ENCODE data around the gene CANT1.

CANT1 gene

DNA sequence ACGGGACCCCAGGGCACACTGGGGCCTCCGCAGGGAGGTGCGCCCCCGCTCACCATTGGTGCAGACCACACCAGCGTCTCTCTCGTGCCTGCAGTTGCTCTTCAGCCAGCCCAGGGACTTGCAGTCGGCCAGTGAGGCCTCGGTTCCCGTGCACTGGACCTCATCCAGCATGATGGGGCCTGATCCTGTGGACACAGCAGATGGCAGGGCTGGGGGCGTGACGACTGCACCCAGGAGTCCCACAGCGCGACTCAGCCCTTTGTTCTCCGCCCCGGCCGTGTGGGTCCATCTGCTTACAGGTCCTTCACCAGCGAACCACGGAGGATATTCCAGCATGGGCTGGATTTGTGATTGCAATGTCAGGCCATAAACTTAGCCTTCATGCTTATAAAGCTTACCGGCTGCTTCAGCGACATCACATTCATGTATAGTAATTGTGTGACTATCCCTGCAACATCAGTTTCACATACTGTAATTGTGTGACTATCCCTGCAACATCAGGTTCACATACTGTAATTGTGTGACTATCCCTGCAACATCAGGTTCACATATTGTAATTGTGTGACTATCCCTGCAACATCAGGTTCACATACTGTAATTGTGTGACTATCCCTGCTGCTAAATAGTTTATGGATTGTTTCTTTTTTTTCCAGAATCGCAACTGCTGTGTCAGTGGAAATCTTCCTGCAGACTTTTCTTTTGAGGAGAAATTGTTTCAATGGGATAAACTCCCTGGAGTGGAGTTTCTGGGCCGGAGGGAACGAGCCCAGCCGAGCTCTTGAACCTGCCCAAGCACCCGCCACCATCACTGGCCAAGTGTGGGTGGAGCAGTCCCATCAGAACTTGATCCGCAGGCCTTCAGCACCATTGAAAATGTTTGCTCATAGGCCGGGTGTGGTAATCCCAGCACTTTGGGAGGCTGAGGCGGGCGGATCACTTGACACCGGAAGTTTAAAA is 34.7 kb downstream of the CANT1 start:
- peaks cover 9 to 61% of the 10 kb centered on the region in 2 donors for H3K4me1 ChIP-seq (ENCODE audit: control insufficient read depth in 1 of 2, insufficient read depth in 2 of 2, low read length in 2 of 2)
- H3K36me3 ChIP-seq (ENCODE audit: control insufficient read depth in 1 of 2, insufficient read depth in 2 of 2, low read length in 2 of 2): no peaks in the 10 kb centered on the region
- H3K4me3 ChIP-seq (ENCODE audit: low read depth in 1 of 2, low read length in 2 of 2): peak overlapping the region in 1 of 2 donors; percentile 23

GRCh38 chr17:78973792-78974520 is 35.6 kb downstream of the CANT1 start:
- Histone ChIP-seq H3K36me3 (ENCODE audit: control insufficient read depth in 1 of 2, insufficient read depth in 2 of 2, low read length in 2 of 2) (peaks cover 2% of the 10 kb centered on the region in 2 donors), H3K27me3 (ENCODE audit: low read depth, low read length) (no peaks in the 10 kb centered on the region), H3K9me3 (ENCODE audit: control insufficient read depth in 1 of 2, low read length in 2 of 2) (no peaks in the 10 kb centered on the region), H3K4me1 (ENCODE audit: control insufficient read depth in 1 of 2, insufficient read depth in 2 of 2, low read length in 2 of 2) (peaks cover 9 to 55% of the 10 kb centered on the region in 2 donors), H3K4me3 (ENCODE audit: low read depth in 1 of 2, low read length in 2 of 2) (no peak overlapping the region), H3K27ac (ENCODE audit: low read length) (no peak overlapping the region)

More for the DNA sequence above, 34.7 kb downstream of the CANT1 start:
- Histone ChIP-seq H3K9me3 (ENCODE audit: control insufficient read depth in 1 of 2, low read length in 2 of 2) (no peaks in the 10 kb centered on the region), H3K27me3 (ENCODE audit: low read depth, low read length) (no peaks in the 10 kb centered on the region), H3K27ac (ENCODE audit: low read length) (no peak overlapping the region)

DNA sequence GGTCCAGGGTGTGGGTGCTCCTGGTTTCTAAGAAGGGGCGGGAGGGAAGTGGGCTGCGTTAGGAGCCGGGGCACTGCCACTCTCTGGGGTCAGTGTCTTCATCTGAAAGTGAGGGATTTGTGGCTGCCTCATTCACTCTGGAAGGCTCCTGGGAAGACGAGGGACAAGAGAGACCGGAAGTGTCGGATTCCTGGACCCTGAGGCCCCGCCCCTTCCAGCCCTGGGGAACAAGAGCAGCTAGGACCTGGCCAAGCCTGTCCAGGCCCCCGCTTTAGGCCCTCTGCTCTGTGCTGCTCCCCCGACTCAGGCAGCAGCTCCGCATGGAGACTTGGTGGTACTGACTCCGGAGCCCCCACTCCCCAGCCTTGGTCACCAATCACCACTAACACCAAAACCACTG is 36.4 kb downstream of the CANT1 start:
- H3K4me1 ChIP-seq (ENCODE audit: control insufficient read depth in 1 of 2, insufficient read depth in 2 of 2, low read length in 2 of 2): peaks cover 9 to 47% of the 10 kb centered on the region in 2 donors
- H3K36me3 ChIP-seq (ENCODE audit: control insufficient read depth in 1 of 2, insufficient read depth in 2 of 2, low read length in 2 of 2): peaks cover 4 to 5% of the 10 kb centered on the region in 2 donors
- H3K9me3 ChIP-seq (ENCODE audit: control insufficient read depth in 1 of 2, low read length in 2 of 2): no peaks in the 10 kb centered on the region
- H3K27ac ChIP-seq (ENCODE audit: low read length): no peak overlapping the region
- no peak overlapping the region for H3K4me3 ChIP-seq (ENCODE audit: low read depth in 1 of 2, low read length in 2 of 2)
- H3K27me3 ChIP-seq (ENCODE audit: low read depth, low read length): no peaks in the 10 kb centered on the region

GRCh38 chr17:78972507-78973105 is 37.0 kb downstream of the CANT1 start:
- Histone ChIP-seq H3K4me3 (ENCODE audit: low read depth in 1 of 2, low read length in 2 of 2) (no peak overlapping the region), H3K9me3 (ENCODE audit: control insufficient read depth in 1 of 2, low read length in 2 of 2) (no peaks in the 10 kb centered on the region), H3K27ac (ENCODE audit: low read length) (no peak overlapping the region), H3K27me3 (ENCODE audit: low read depth, low read length) (no peaks in the 10 kb centered on the region), H3K4me1 (ENCODE audit: control insufficient read depth in 1 of 2, insufficient read depth in 2 of 2, low read length in 2 of 2) (peaks cover 9 to 41% of the 10 kb centered on the region in 2 donors), H3K36me3 (ENCODE audit: control insufficient read depth in 1 of 2, insufficient read depth in 2 of 2, low read length in 2 of 2) (peaks cover 4 to 5% of the 10 kb centered on the region in 2 donors)

GRCh38 chr17:78971756-78972506 is 37.6 kb downstream of the CANT1 start:
- peaks cover 4 to 5% of the 10 kb centered on the region in 2 donors for H3K36me3 ChIP-seq (ENCODE audit: control insufficient read depth in 1 of 2, insufficient read depth in 2 of 2, low read length in 2 of 2)
- H3K27me3 ChIP-seq (ENCODE audit: low read depth, low read length): no peaks in the 10 kb centered on the region
- no peak overlapping the region for H3K4me3 ChIP-seq (ENCODE audit: low read depth in 1 of 2, low read length in 2 of 2)
- no peaks in the 10 kb centered on the region for H3K9me3 ChIP-seq (ENCODE audit: control insufficient read depth in 1 of 2, low read length in 2 of 2)
- no peak overlapping the region for H3K27ac ChIP-seq (ENCODE audit: low read length)
- peaks cover 6 to 35% of the 10 kb centered on the region in 2 donors for H3K4me1 ChIP-seq (ENCODE audit: control insufficient read depth in 1 of 2, insufficient read depth in 2 of 2, low read length in 2 of 2)

DNA sequence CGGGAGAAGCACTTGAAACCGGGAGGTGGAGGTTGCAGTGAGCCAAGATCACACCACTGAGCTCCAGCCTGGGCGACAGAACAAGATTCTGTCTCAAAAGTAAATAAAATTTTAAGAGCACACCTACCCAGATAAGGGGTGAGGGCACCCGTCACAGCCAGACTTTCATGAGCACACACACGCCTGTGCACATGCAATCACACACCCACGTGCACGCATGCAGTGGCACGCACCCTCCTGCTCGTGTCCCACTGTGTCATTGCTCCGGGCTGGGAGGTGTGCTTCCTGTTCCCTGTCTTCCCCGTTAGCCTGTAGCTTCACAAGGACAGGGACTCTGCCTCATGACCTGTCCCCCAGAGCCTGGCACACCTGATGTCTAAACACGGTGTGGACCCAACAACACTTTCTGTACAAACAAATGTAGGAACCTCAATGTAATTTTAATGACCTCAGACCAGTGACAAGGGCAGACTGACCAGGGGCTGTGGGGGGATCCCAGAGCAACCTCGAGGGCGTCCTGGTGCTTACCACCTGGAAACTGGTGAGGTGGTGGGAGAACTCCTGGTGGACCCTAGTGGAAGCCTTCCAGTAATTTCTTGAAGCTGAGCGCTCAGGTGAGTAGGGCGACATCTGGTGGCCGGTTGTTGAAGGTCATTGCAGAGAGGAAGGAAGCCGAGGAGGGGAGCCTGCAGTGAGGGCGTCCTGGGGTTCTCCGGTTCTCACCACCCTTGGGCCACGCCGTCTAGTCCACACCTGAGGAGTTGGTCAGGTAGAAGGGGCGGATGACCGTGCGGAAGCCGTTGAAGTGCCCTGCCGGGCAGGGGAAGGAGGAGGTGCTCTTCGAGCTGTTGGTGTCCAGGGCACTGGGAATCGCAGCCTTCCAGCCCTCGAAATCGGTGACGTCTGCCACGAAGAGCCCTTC is 38.5 kb downstream of the CANT1 start:
- peaks cover 5 to 26% of the 10 kb centered on the region in 2 donors for H3K4me1 ChIP-seq (ENCODE audit: control insufficient read depth in 1 of 2, insufficient read depth in 2 of 2, low read length in 2 of 2)
- no peak overlapping the region for H3K27ac ChIP-seq (ENCODE audit: low read length)
- no peak overlapping the region for H3K4me3 ChIP-seq (ENCODE audit: low read depth in 1 of 2, low read length in 2 of 2)
- H3K9me3 ChIP-seq (ENCODE audit: control insufficient read depth in 1 of 2, low read length in 2 of 2): no peaks in the 10 kb centered on the region
- peaks cover 4 to 5% of the 10 kb centered on the region in 2 donors for H3K36me3 ChIP-seq (ENCODE audit: control insufficient read depth in 1 of 2, insufficient read depth in 2 of 2, low read length in 2 of 2)
- no peaks in the 10 kb centered on the region for H3K27me3 ChIP-seq (ENCODE audit: low read depth, low read length)

DNA sequence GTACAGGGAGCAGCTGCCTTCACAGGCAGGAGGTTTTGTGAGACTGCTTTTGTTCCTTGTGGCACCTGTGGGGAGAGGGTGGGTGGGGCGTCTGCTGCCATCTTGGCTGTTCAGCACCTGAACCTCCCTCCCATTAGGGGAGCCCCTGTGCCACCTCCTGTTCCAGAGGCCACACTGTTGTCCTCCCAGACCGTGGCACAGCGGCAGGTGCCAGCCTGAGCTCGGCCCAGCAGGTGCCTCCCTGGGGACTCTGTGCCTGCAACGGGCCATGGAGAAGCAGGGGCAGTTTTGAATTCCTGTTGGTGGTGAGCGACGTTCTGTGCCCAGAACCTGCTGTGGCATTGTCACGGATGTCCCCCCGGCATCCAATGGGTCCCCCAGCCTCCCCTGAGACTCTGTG is 39.7 kb downstream of the CANT1 start:
- Histone ChIP-seq H3K4me1 (ENCODE audit: control insufficient read depth in 1 of 2, insufficient read depth in 2 of 2, low read length in 2 of 2) (peaks cover 0 to 20% of the 10 kb centered on the region in 2 donors), H3K27ac (ENCODE audit: low read length) (no peak overlapping the region), H3K9me3 (ENCODE audit: control insufficient read depth in 1 of 2, low read length in 2 of 2) (no peaks in the 10 kb centered on the region)

GRCh38 chr17:78967782-78968362 is 41.7 kb downstream of the CANT1 start:
- Histone ChIP-seq H3K27me3 (ENCODE audit: low read depth, low read length) (no peaks in the 10 kb centered on the region), H3K4me1 (ENCODE audit: control insufficient read depth in 1 of 2, insufficient read depth in 2 of 2, low read length in 2 of 2) (peaks cover 0 to 9% of the 10 kb centered on the region in 2 donors), H3K9me3 (ENCODE audit: control insufficient read depth in 1 of 2, low read length in 2 of 2) (no peaks in the 10 kb centered on the region), H3K36me3 (ENCODE audit: control insufficient read depth in 1 of 2, insufficient read depth in 2 of 2, low read length in 2 of 2) (peaks cover 4 to 5% of the 10 kb centered on the region in 2 donors), H3K4me3 (ENCODE audit: low read depth in 1 of 2, low read length in 2 of 2) (no peak overlapping the region), H3K27ac (ENCODE audit: low read length) (no peak overlapping the region)

More for the DNA sequence above, 39.7 kb downstream of the CANT1 start:
- H3K27me3 ChIP-seq (ENCODE audit: low read depth, low read length): no peaks in the 10 kb centered on the region
- peaks cover 4 to 5% of the 10 kb centered on the region in 2 donors for H3K36me3 ChIP-seq (ENCODE audit: control insufficient read depth in 1 of 2, insufficient read depth in 2 of 2, low read length in 2 of 2)
- no peak overlapping the region for H3K4me3 ChIP-seq (ENCODE audit: low read depth in 1 of 2, low read length in 2 of 2)

DNA sequence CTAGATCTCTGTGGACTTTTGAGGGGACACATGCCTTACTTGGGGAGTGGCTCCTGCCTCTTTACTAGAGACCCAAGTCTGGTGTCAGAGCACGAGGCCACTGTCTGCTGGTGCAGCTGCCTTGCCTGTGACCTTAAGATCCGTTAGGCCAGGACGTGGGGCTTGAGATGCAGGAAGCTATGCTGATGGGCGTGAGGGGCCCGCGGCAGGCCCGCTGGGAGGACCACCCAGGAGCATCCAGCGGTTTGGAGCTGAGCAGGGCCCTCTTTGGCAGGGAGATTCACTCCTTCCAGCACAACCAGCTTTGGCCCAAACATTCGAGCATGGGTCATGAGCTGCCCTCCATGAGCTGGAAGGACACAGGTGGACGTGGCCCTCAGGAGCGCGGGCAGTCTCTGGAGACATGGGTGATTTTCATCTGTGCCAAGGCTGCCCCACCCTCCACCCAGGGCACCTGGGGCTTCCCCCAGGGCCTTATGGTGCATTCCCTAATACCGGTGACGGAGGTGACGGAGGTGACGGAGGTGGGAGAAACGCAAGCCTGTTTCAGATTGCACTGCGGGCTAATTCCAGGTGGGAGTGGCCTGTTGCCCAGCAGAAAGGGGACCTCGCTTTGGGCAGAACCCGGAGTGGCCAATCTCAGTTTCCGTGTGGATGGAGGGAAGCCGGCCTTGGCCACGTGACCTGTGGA is 42.5 kb downstream of the CANT1 start:
- Histone ChIP-seq H3K4me3 (ENCODE audit: low read depth in 1 of 2, low read length in 2 of 2) (no peak overlapping the region), H3K27me3 (ENCODE audit: low read depth, low read length) (no peaks in the 10 kb centered on the region), H3K4me1 (ENCODE audit: control insufficient read depth in 1 of 2, insufficient read depth in 2 of 2, low read length in 2 of 2) (peaks cover 0 to 9% of the 10 kb centered on the region in 2 donors), H3K36me3 (ENCODE audit: control insufficient read depth in 1 of 2, insufficient read depth in 2 of 2, low read length in 2 of 2) (peaks cover 4 to 5% of the 10 kb centered on the region in 2 donors), H3K27ac (ENCODE audit: low read length) (no peak overlapping the region), H3K9me3 (ENCODE audit: control insufficient read depth in 1 of 2, low read length in 2 of 2) (no peaks in the 10 kb centered on the region)

Data from muscle layer of duodenum (tissue), 2 donors.